GM12878 (cell line): ENCODE data around the gene KLRD1. TPM values are rescaled to one million over a fixed set of nuclear protein-coding genes. Genes with fewer than 3 reads are reported as not detected.

Experiments used
- ATAC-seq: fragments of 200-7000 bp; cut with Tn5 transposase; 3 replicates; pipeline ENCODE4 v1.9.1; 2020; ENCODE audit warnings: mild to moderate bottlenecking, moderate library complexity
- BruUV-seq: library from RNA; stranded (reverse); fragments of 400-500 nt; replicated peaks from 2 replicates; lab custom pipeline; 2021; lab: Mats Ljungman, UMichigan
- CTCF ChIA-PET: fragments of 300-600 bp; sonication (Branson Sonifier 250); formaldehyde crosslinking; extraction: SDS; loops from one replicate; lab custom pipeline; 2021; ENCODE audit warnings: inconsistent platforms; lab: Yijun Ruan, JAX
- POLR2A ChIA-PET: fragments of 350-600 bp; formaldehyde crosslinking; extraction: SDS; loops from one replicate; lab custom pipeline; 2021; ENCODE audit warnings: inconsistent platforms; lab: Charles Lee
- RAD21 ChIA-PET: fragments of 300-600 bp; sonication (Branson Sonifier 250); formaldehyde crosslinking; loops from one replicate; lab custom pipeline; 2023; ENCODE audit warnings: antibody characterized with exemption; ENCODE audit not compliant: unreplicated experiment; lab: Charles Lee
- SMC1A ChIA-PET: fragments of 300-600 bp; sonication (Branson Sonifier 250); formaldehyde crosslinking; loops from one replicate; lab custom pipeline; 2023; ENCODE audit not compliant: unreplicated experiment, uncharacterized antibody; lab: Charles Lee
- DNase-seq: peaks from one replicate; pipeline ENCODE4 v3.0.0-alpha.2; 2011; ENCODE audit warnings: low read depth, low spot score
- FAIRE-seq: peaks from 3 replicates; lab custom pipeline; 2011; peaks lifted over from hg19 to GRCh38; lab: Jason Lieb, UNC
- H2AFZ ChIP-seq: 2 replicates; pipeline ENCODE4 v1.6.0; 2011; ENCODE audit warnings: low read depth, low read length, control low read depth; ENCODE audit not compliant: control insufficient read depth
- H3K27ac ChIP-seq: 2 replicates; pipeline ENCODE4 v1.5.1; 2011; ENCODE audit warnings: control low read depth; ENCODE audit not compliant: control insufficient read depth, insufficient read depth
- H3K27me3 ChIP-seq, 2 experiments: replicated peaks in 1 of 2; 2 replicates each; pipeline versions ENCODE4 v1.6.0 to v1.6.1; 2011; ENCODE audit warnings: low read length in 1 of 2; ENCODE audit not compliant: control insufficient read depth in 2 of 2, insufficient read depth in 2 of 2
- H3K36me3 ChIP-seq, 2 experiments: 2 replicates each; pipeline ENCODE4 v1.5.1; 2011; ENCODE audit warnings: low read length in 1 of 2; ENCODE audit not compliant: control insufficient read depth in 2 of 2, insufficient read depth in 2 of 2
- H3K4me1 ChIP-seq: 2 replicates; pipeline ENCODE4 v1.6.1; 2011; ENCODE audit warnings: mild to moderate bottlenecking, low read length, moderate library complexity, mixed read lengths; ENCODE audit not compliant: control insufficient read depth, insufficient read depth
- H3K4me2 ChIP-seq: 2 replicates; pipeline ENCODE4 v1.6.0; 2011; ENCODE audit warnings: control low read depth; ENCODE audit not compliant: control insufficient read depth, insufficient read depth
- H3K4me3 ChIP-seq: fragments of 200-600 bp; sonication (generic); 2 replicates; pipeline ENCODE4 v1.5.1; 2016
- H3K79me2 ChIP-seq: 2 replicates; pipeline ENCODE4 v1.6.0; 2011; ENCODE audit warnings: low read length; ENCODE audit not compliant: control insufficient read depth, insufficient read depth
- H3K9ac ChIP-seq: 2 replicates; pipeline ENCODE4 v1.8.0; 2011; ENCODE audit warnings: low read length, control low read depth, mixed read lengths; ENCODE audit not compliant: control insufficient read depth, insufficient read depth
- H3K9me3 ChIP-seq: replicated peaks from 3 replicates; pipeline ENCODE4 v1.5.1; 2011; ENCODE audit warnings: mild to moderate bottlenecking, low read length; ENCODE audit not compliant: control insufficient read depth, insufficient read depth
- H4K20me1 ChIP-seq: 2 replicates; pipeline ENCODE4 v1.6.0; 2011; ENCODE audit not compliant: control insufficient read depth, insufficient read depth
- BACH1 ChIP-seq: fragments of 450-650 bp; IDR thresholded peaks from 2 replicates; pipeline ENCODE4 v1.6.1; 2017; ENCODE audit warnings: mild to moderate bottlenecking, borderline replicate concordance
- E2F8 ChIP-seq: fragments of 450-650 bp; IDR thresholded peaks from 2 replicates; pipeline ENCODE4 v1.6.1; 2018; ENCODE audit warnings: mild to moderate bottlenecking, low read depth, moderate library complexity; ENCODE audit not compliant: partially characterized antibody
- ELK1 ChIP-seq: IDR thresholded peaks from 2 replicates; pipeline ENCODE4 v1.6.1; 2012; ENCODE audit warnings: low read depth, low read length, improper control_type of control experiment
- HSF1 ChIP-seq: fragments of 150-350 bp; IDR thresholded peaks from 2 replicates; pipeline ENCODE4 v1.6.1; 2014; ENCODE audit warnings: mild to moderate bottlenecking, low read depth, low read length
- NFIC ChIP-seq: IDR thresholded peaks from 2 replicates; pipeline ENCODE4 v1.6.1; 2012; ENCODE audit warnings: low read depth, mild to moderate bottlenecking, inconsistent platforms, low read length, moderate library complexity
- PRDM15 ChIP-seq: fragments of 450-650 bp; formaldehyde crosslinking; IDR thresholded peaks from 2 replicates; pipeline ENCODE4 v1.4.0; 2020; ENCODE audit warnings: mild to moderate bottlenecking, moderate library complexity
- SIN3A ChIP-seq: IDR thresholded peaks from 2 replicates; pipeline ENCODE4 v1.6.1; 2012; ENCODE audit warnings: low read depth, low read length, improper control_type of control experiment
- SMC3 ChIP-seq: IDR thresholded peaks from 2 replicates; pipeline ENCODE4 v1.6.1; 2011; ENCODE audit warnings: low read length, improper control_type of control experiment, borderline replicate concordance
- SPI1 ChIP-seq: IDR thresholded peaks from 2 replicates; pipeline ENCODE4 v1.6.1; 2011; ENCODE audit warnings: low read depth, mild to moderate bottlenecking, low read length, moderate library complexity, borderline replicate concordance; ENCODE audit not compliant: insufficient read depth
- STAT1 ChIP-seq: fragments of 450-650 bp; conservative IDR thresholded peaks from 2 replicates; pipeline ENCODE4 v1.6.1; 2014; ENCODE audit warnings: antibody characterized with exemption, mild to moderate bottlenecking
- USF1 ChIP-seq: IDR thresholded peaks from 2 replicates; pipeline ENCODE4 v1.6.1; 2011; ENCODE audit warnings: borderline replicate concordance, low read depth, mild to moderate bottlenecking, moderate library complexity, mixed read lengths, low read length; ENCODE audit not compliant: insufficient read depth; ENCODE audit errors: extremely low read length
- WRNIP1 ChIP-seq: IDR thresholded peaks from 2 replicates; pipeline ENCODE4 v1.6.1; 2011; ENCODE audit warnings: low read depth, low read length, improper control_type of control experiment, borderline replicate concordance
- WGBS: methylation state at CpG from one replicate; pipeline ENCODE4 v1.1.6; 2016; ENCODE audit warnings: low lambda C conversion rate; ENCODE audit not compliant: insufficient replicate concordance, insufficient coverage; ENCODE audit errors: missing lambda C conversion rate; 5-methylcytosine and 5-hydroxymethylcytosine counted together
- in situ Hi-C: fragments of 300-500 bp; cut with MboI; formaldehyde crosslinking; loops from 9 replicates; pipeline ENCODE4 v1.14.3; 2018; ENCODE audit warnings: mixed read lengths
- intact Hi-C: fragments of 100-400 bp; cut with micrococcal nuclease; formaldehyde crosslinking; loops from one replicate; pipeline ENCODE4 v1.14.2; 2022; ENCODE audit not compliant: unreplicated experiment
- polyA plus RNA-seq, 11 experiments: library from polyadenylated mRNA; depleted of rRNA in 4 of 11; unstranded in 6 of 11; stranded (reverse) in 5 of 11; fragments of >200 nt; fragmentation: Nextera tagmentation in 4 of 11; fragmentation: Illumina TruSeq in 1 of 11; extraction: Ambion mirVana in 4 of 11; extraction: Trizol in 1 of 11; gene quantifications; 1 replicate in 1 of 11; 2 replicates in 10 of 11; pipeline versions ENCODE4 v1.2.1 to v1.2.3, GENCODE V29; 2011 to 2016; ENCODE audit warnings: inconsistent platforms in 2 of 11, missing spikeins in 2 of 11, low read depth in 1 of 11
- total RNA-seq, 4 experiments: library from RNA; depleted of rRNA in 3 of 4; stranded (reverse); fragments of >200 nt in 3 of 4; fragmentation: Illumina TruSeq in 1 of 4; extraction: Trizol in 1 of 4; gene quantifications; 2 replicates each; pipeline versions ENCODE4 v1.2.1 to v1.2.3, GENCODE V29; 2013 to 2021

KLRD1 gene
- total and polyA plus RNA-seq, 10 of the 15 experiments (the other 5 are each of a cell fraction or from before 2014, with no cell fraction given) = under 0.01 to 0.50 (median 0.13) TPM; not detected in 4

- POLR2A ChIA-PET = interaction anchor here (0.6 to 0.7 kb wide), 4 partner anchors 16 to 1307 kb away, joined by 3 to 6 read pairs (median 3); no protein-coding TSS in a partner anchor
- 62% methylated on average over 1 of the region's 1 CpG for WGBS
- H3K9ac ChIP-seq = no peak overlapping the region
- FAIRE-seq (no peak), DNase-seq (no peak), ATAC-seq (no peak)
- no peak overlapping the region for H3K4me3 ChIP-seq
- no peaks in the 10 kb centered on the region for H3K4me1 ChIP-seq
- CTCF ChIA-PET = interaction anchor here (1.0 kb wide), 1 partner anchor 13 kb away, joined by 3 read pairs; no protein-coding TSS in a partner anchor
- no peak overlapping the region for H3K4me2 ChIP-seq
- RAD21 ChIA-PET = interaction anchor here (0.9 kb wide), 1 partner anchor 29 kb away, joined by 6 read pairs; no protein-coding TSS in a partner anchor
- H3K27ac ChIP-seq = no peak overlapping the region
- H2AFZ ChIP-seq = no peak overlapping the region
- intact Hi-C loops (no loop called here), in situ Hi-C loops (no loop called here)
- SMC1A ChIA-PET = interaction anchor here (1.1 kb wide), 1 partner anchor 40 kb away, joined by 3 read pairs; no protein-coding TSS in a partner anchor
- H3K79me2 ChIP-seq = no peaks in the 10 kb centered on the region
- no TSS peak for BruUV-seq
- no peaks in the 10 kb centered on the region for H3K27me3 ChIP-seq
- no peaks in the 10 kb centered on the region for H3K9me3 ChIP-seq
- no peaks in the 10 kb centered on the region for H3K36me3 ChIP-seq
- no peaks in the 10 kb centered on the region for H4K20me1 ChIP-seq
- no peak for TF ChIP-seq HSF1
- TF ChIP-seq WRNIP1 = no peak
- no peak for TF ChIP-seq ELK1
- no peak for TF ChIP-seq NFIC
- TF ChIP-seq E2F8 = no peak
- no peak for TF ChIP-seq SIN3A
- no peak for TF ChIP-seq BACH1
- TF ChIP-seq SPI1 = no peak
- TF ChIP-seq STAT1 = no peak
- no peak for TF ChIP-seq SMC3
- no peak for TF ChIP-seq PRDM15 (CRISPR knock-in tag)
- no peak for TF ChIP-seq USF1
These were observed 30.9 kb upstream of the KLRD1 start for GRCh38 chr12:10276774-10277173.
